ENCODE results near the gene PRKCQ. TPM values are rescaled to one million over a fixed set of nuclear protein-coding genes. Genes with fewer than 3 reads are reported as not detected.
A peak's percentile ranks its signal among the peaks of the same experiment; 100 is the strongest.
"Not testable (repeated sequence)": the region's sequence is repeated elsewhere in the genome, so short reads cannot be mapped to it uniquely, and the experiment has no call there.

Gene PRKCQ
- total RNA-seq, 1 experiment from 2014 or later = 0.16 TPM

DNA sequence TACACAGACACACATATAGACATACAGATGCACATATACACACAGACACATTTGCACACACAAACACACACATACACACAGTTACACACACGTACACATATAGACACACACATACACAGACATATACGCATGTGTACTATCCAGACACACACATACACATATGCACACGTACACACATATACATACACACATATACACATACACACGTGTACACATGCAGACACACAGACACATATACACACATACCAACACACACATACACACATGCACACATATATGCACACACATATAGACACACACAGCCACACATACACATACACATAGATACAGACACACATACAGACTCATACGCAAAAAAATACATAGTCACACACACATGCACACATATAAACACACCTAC lies 193.1 kb downstream of the PRKCQ start:
- DNase-seq = no peak
- Histone ChIP-seq H3K27me3 (no peaks in the 10 kb centered on the region), H3K9me3 (no peaks in the 10 kb centered on the region), H3K36me3 (no peaks in the 10 kb centered on the region), H3K4me3 (no peak overlapping the region)

DNA sequence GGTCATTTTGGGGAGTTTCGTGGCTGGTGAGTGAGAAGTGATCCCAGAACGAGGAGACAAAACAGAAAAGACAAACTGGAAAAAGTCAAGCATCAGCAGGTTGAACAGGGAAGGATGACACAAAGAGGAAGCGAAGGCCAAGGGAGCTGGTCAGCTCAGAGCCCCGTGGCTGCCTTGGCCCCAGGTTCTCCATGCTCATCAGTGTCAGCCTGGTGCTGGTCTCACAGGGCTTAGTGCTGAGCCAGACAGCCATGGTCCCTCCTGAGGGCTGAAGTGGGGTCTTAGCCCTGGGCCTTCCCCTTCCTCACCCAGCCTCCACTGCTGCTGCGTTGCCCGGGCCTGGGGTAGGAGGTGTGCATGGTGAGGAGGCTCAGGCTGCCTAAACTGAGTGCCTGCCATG lies 193.7 kb downstream of the PRKCQ start:
- DNase-seq = no peak
- H3K27me3 ChIP-seq = no peaks in the 10 kb centered on the region
- no peaks in the 10 kb centered on the region for H3K36me3 ChIP-seq
- H3K9me3 ChIP-seq = no peaks in the 10 kb centered on the region; the same call in 1 of the 2 replicates
- no peak overlapping the region for H3K4me3 ChIP-seq

DNA sequence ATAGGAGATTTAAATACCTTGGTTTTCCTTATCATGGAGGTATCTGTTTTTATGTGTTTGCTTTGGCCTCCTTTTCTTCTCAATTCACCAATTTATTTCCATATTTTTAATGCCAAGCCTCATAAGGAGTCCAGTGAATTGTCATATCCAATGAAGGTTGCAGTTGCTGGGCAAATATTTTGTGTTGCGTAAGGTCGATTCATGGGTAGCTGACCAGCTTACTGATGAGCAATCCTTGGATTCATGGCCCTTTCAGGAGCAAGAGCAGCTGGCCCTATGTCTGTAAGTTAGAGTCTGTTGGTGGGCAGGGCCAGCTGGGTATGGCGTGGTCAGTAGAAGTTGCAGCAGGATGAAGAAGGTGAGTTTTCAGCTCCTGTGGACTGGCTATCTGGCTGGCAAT lies 194.4 kb downstream of the PRKCQ start:
- peak; percentile 19 for DNase-seq
- H3K4me3 ChIP-seq = no peak overlapping the region
- H3K9me3 ChIP-seq = peaks cover 4% of the 10 kb centered on the region
- H3K27me3 ChIP-seq = no peaks in the 10 kb centered on the region
- H3K36me3 ChIP-seq = no peaks in the 10 kb centered on the region

DNA sequence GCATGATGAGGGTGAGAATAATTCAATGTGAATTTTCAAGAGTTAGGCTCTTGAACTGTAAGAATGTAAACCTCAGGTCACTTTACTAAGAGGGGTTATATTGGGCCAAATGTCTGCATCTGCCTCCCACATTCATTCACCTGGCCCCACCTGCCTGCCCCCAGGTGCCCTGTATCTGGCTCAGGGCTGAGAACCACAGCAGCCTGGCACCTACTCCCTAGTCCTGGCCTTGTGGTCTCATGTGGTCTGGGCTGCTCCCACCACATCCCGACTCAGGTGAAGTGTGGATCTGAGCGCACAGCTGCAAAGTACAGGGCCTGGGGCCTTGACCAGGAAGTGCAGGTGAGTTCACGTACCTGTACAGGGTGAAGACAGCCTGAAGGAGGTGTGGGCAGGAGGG lies 195.2 kb downstream of the PRKCQ start:
- DNase-seq = no peak

DNA sequence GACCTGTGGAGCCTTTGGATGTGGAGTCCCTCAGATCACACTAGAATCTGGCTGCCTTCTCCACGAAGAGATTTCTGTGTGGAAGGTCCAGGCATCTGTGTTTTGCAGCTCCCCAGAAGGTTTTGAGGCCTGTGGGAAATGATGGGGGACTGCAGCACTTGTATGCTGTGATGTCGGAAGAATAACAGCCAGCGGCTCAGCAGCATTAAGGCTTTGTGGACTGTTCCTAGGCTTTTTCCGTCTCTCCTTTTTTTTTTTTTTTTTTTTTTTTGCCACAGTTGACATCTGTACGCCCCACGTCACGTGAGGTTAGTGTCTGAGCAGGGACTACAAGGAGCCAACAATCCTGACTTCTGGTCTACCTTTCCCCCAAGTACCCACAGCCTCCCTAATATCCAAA lies 196.0 kb downstream of the PRKCQ start:
- H3K27me3 ChIP-seq = no peaks in the 10 kb centered on the region
- no peak for DNase-seq
- no peak overlapping the region for H3K4me3 ChIP-seq
- H3K36me3 ChIP-seq = no peaks in the 10 kb centered on the region
- peaks cover 6% of the 10 kb centered on the region for H3K9me3 ChIP-seq

More for the DNA sequence above, 195.2 kb downstream of the PRKCQ start:
- no peak overlapping the region for H3K4me3 ChIP-seq
- no peaks in the 10 kb centered on the region for H3K36me3 ChIP-seq
- H3K27me3 ChIP-seq = no peaks in the 10 kb centered on the region
- H3K9me3 ChIP-seq = peaks cover 4% of the 10 kb centered on the region

DNA sequence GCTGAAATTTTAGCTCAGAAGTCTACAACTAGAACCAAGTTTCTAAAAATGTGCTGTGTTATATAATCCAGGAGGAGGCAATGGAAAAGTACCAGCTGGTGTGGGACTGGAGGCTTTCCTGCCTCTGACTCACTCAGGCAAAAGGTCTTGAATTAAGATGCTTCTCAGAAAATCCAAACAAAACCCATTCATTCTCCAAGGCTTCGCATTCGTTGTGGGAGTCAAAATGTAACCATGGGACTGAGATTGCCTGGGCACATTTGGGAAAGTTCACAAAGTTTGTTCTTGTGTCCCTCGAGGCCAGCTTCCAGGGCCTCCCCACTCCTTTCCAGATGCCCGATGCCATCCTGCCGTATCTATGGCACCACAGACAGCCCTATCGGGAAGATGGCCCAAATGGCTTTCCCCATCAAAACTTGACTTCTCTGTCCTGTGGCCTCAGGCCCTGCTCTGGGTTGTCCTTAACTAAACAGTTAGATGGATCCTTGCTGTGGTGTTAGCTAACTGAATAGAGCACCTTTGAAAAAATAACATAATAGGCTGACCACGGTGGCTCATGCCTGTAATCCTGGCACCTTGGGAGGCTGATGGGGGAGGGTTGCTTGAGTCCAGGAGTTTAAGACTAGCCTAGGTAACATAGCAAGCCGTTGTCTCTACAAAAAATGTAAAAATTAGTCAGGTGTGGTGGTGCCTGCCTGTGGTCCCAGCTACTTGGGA lies 196.8 kb downstream of the PRKCQ start:
- peak; percentile 28 for DNase-seq
- Histone ChIP-seq H3K36me3 (no peaks in the 10 kb centered on the region), H3K9me3 (peaks cover 6% of the 10 kb centered on the region), H3K4me3 (no peak overlapping the region), H3K27me3 (no peaks in the 10 kb centered on the region)

DNA sequence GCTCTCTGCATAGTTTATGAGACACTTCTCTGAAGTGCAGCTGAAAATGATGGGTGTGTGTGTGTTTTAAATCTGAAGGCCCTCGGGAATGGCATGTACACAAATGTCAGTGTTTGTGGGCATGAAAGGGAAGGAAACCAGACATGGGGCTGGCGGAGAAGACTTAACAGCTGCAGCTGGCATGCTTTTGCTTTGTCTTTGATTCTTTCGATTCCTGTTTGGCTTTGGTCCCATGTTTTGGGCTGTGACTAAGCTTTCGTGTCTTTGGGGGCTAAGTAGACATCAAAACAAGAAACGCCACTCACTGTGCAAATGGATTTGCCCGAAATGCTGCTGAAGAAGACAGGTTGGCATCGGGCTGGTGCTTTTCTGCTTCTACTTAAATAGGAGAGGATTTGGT lies 198.0 kb downstream of the PRKCQ start:
- H3K9me3 ChIP-seq = peaks cover 6% of the 10 kb centered on the region
- peak; percentile 24 for DNase-seq
- no peak overlapping the region for H3K4me3 ChIP-seq
- no peaks in the 10 kb centered on the region for H3K27me3 ChIP-seq
- no peaks in the 10 kb centered on the region for H3K36me3 ChIP-seq

DNA sequence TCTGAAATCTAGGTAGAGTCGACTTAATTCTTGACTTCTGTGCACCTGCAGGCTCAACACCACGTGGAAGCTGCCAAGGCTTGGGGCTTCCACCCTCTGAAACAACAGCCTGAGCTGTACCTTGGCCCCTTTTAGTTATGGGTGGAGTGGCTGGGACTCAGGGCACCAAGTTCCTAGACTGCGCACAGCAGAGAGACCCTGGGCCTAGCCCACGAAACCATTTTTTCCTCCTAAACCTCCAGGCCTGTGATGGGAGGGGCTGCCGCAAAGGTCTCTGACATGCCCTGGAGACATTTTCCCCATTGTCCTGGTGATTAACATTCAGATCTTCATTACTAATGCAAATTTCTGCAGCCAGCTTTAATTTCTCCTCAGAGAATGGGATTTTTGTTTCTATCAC lies 199.6 kb downstream of the PRKCQ start:
- not testable (repeated sequence) for H3K9me3 ChIP-seq, H3K4me3 ChIP-seq, DNase-seq, H3K36me3 ChIP-seq, H3K27me3 ChIP-seq

DNA sequence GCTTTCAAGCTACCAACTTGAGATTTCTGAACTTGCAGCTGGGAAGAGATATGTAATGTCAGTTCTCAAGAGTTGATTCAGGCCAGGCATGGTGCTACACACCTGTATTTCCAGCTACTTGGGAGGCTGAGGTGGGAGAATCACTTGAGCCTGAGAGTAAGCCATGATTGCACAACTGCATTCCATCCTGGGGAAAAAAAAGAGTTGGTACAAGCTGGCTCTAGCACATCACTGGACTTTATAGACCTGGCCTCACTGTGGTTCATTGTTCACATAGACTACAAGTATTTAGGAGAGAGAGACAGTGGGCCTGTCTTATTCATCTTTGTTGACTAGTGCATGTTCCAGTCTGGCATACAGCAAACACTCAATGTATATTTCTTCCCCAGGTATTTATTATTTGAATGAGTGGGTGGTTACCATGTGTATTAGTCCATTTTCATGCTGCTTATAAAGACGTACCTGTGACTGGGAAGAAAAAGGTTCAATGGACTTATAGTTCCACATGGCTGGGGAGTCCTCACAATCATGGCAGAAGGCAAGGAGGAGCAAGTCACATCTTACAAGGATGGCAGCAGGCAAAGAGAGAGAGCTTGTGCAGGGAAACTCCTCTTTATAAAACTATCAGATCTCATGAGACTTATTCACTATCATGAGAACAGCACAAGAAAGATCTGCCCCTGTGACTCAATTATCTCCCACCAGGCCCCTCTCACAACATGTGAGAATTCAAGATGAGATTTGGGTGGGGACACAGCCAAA lies 200.9 kb downstream of the PRKCQ start:
- Histone ChIP-seq H3K4me3 (no peak overlapping the region), H3K27me3 (no peaks in the 10 kb centered on the region), H3K36me3 (no peaks in the 10 kb centered on the region), H3K9me3 (peaks cover 6% of the 10 kb centered on the region)
- no peak for DNase-seq

Data from MG63 (cell line).